ENCODE measurements around the gene MYL5. TPM values are rescaled to one million over a fixed set of nuclear protein-coding genes. Genes with fewer than 3 reads are reported as not detected.

Gene MYL5
- total and polyA plus RNA-seq, 2 of the 13 experiments (the other 11 are each of a cell fraction or from before 2014, with no cell fraction given) = 6.5 to 16.0 TPM

- TF ChIP-seq MTERF4 (CRISPR knock-in tag; IDR thresholded peaks at IDR 0.05) (0 out of 2 replicates have a peak, but pooled peaks have one; percentile 45), FLYWCH1 (CRISPR knock-in tag; IDR thresholded peaks at IDR 0.05) (no peak), ZZZ3 (CRISPR knock-in tag; IDR thresholded peaks at IDR 0.05; ENCODE audit: borderline replicate concordance) (no peak), ZFP91 (CRISPR knock-in tag; IDR thresholded peaks at IDR 0.05; ENCODE audit: borderline replicate concordance) (peak; percentile 79), PHF21A (CRISPR knock-in tag; IDR thresholded peaks at IDR 0.05) (peak; percentile 91), ZFP36L1 (CRISPR knock-in tag; IDR thresholded peaks at IDR 0.05) (no peak), TOE1 (CRISPR knock-in tag; IDR thresholded peaks at IDR 0.05) (no peak), GABPB1 (CRISPR knock-in tag; IDR thresholded peaks at IDR 0.05) (peak; percentile 60), NCOR1 (IDR thresholded peaks at IDR 0.05; ENCODE audit: borderline replicate concordance, low read length) (no peak), PPARG (CRISPR knock-in tag; conservative IDR thresholded peaks at IDR 0.05) (0 out of 2 replicates have a peak, but pooled peaks have one; percentile 26), SOX5 (CRISPR knock-in tag; IDR thresholded peaks at IDR 0.05; ENCODE audit: borderline replicate concordance) (peak; percentile 18; the same call in 1 of the 2 replicates), POLR2A (IDR thresholded peaks at IDR 0.05; ENCODE audit: insufficient read depth in 1 of 2, low read depth in 2 of 2, low read length in 2 of 2) (peak in 1 of 2 experiments; percentile 65; a peak in 2 of 4 replicates), PBX2 (CRISPR knock-in tag; IDR thresholded peaks at IDR 0.05) (peak; percentile 79), ZNF788 (CRISPR knock-in tag; IDR thresholded peaks at IDR 0.05; ENCODE audit: borderline replicate concordance) (peak; percentile 64; the same call in 1 of the 2 replicates), BCL6 (CRISPR knock-in tag; IDR thresholded peaks at IDR 0.05) (0 out of 2 replicates have a peak, but pooled peaks have one; percentile 2), ZNF747 (CRISPR knock-in tag; IDR thresholded peaks at IDR 0.05; ENCODE audit: borderline replicate concordance) (peak; percentile 52; the same call in 1 of the 2 replicates), ZNF772 (CRISPR knock-in tag; IDR thresholded peaks at IDR 0.05) (no peak), FOSL1 (CRISPR knock-in tag; IDR thresholded peaks at IDR 0.05; ENCODE audit: borderline replicate concordance) (peak; percentile 61; the same call in 1 of the 2 replicates), PTBP1 (IDR thresholded peaks at IDR 0.05; ENCODE audit: low read depth, low read length, poor library complexity, severe bottlenecking) (peak; percentile 52), NR2C2 (CRISPR knock-in tag; IDR thresholded peaks at IDR 0.05; ENCODE audit: borderline replicate concordance) (peak; percentile 70; the same call in 1 of the 2 replicates)
- TF ChIP-seq, protein P1, sequence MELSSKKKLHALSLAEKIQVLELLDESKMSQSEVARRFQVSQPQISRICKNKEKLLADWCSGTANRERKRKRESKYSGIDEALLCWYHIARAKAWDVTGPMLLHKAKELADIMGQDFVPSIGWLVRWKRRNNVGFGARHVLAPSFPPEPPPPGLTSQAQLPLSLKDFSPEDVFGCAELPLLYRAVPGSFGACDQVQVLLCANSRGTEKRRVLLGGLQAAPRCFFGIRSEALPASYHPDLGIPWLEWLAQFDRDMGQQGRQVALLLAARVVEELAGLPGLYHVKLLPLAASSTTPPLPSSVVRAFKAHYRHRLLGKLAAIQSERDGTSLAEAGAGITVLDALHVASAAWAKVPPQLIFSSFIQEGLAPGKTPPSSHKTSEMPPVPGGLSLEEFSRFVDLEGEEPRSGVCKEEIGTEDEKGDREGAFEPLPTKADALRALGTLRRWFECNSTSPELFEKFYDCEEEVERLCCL (CRISPR knock-in tag; IDR thresholded peaks at IDR 0.05; ENCODE audit: borderline replicate concordance) = no peak
- TF ChIP-seq, protein P2, sequence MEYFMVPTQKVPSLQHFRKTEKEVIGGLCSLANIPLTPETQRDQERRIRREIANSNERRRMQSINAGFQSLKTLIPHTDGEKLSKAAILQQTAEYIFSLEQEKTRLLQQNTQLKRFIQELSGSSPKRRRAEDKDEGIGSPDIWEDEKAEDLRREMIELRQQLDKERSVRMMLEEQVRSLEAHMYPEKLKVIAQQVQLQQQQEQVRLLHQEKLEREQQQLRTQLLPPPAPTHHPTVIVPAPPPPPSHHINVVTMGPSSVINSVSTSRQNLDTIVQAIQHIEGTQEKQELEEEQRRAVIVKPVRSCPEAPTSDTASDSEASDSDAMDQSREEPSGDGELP (IDR thresholded peaks at IDR 0.05; ENCODE audit: borderline replicate concordance, low read depth) = peak; percentile 62; the same call in 1 of the 2 replicates
These were observed 13.0 kb downstream of the MYL5 start (continued) for GRCh38 chr4:687048-687970.
